ENCODE data around the gene ADAM10. TPM values are rescaled to one million over a fixed set of nuclear protein-coding genes. Genes with fewer than 3 reads are reported as not detected.

The ADAM10 gene
- total and polyA plus RNA-seq, 8 donors, result 5.8 to 159 (median 17.2) TPM

- TF ChIP-seq CTCF (IDR thresholded peaks at IDR 0.05), result no peak
- no peak for TF ChIP-seq POLR2A (IDR thresholded peaks at IDR 0.05)
- TF ChIP-seq EP300 (IDR thresholded peaks at IDR 0.05), result no peak
- TF ChIP-seq POLR2AphosphoS5 (IDR thresholded peaks at IDR 0.05), result no peak
- intact Hi-C loops (cut with DNase I; ENCODE audit: low total_unique reads), result no loop called here
- H3K36me3 ChIP-seq, result no peaks in the 10 kb centered on the region
- no peak overlapping the region for H3K4me3 ChIP-seq
- H3K4me1 ChIP-seq, result peaks cover 0 to 34% (median 21%) of the 10 kb centered on the region in 4 donors
- no peaks in the 10 kb centered on the region for H3K27me3 ChIP-seq
- H3K27ac ChIP-seq, result peak overlapping the region in 2 of 5 donors; percentile 48 to 73
- WGBS, 5 donors, result 80 to 87% (median 85%) methylated on average over 10 of the region's 10 CpGs
- H3K9me3 ChIP-seq, result no peaks in the 10 kb centered on the region
- peak in 1 of 2 donors; percentile 14 for DNase-seq
Observed at GRCh38 chr15:58551084-58551763, 198.3 kb downstream of the ADAM10 start.

GRCh38 chr15:58549785-58550074 is 199.8 kb downstream of the ADAM10 start:
- intact Hi-C loops (cut with DNase I; ENCODE audit: low total_unique reads), result no loop called here
- H3K27me3 ChIP-seq, result no peaks in the 10 kb centered on the region
- no peaks in the 10 kb centered on the region for H3K36me3 ChIP-seq
- no peaks in the 10 kb centered on the region for H3K9me3 ChIP-seq
- WGBS, 5 donors, result 75 to 93% (median 92%) methylated on average over 6 to 7 of the region's 7 CpGs
- TF ChIP-seq CTCF (IDR thresholded peaks at IDR 0.05), result no peak
- TF ChIP-seq POLR2AphosphoS5 (IDR thresholded peaks at IDR 0.05), result no peak
- peaks cover 0 to 29% (median 21%) of the 10 kb centered on the region in 4 donors for H3K4me1 ChIP-seq
- no peak overlapping the region for H3K4me3 ChIP-seq
- peak in 1 of 2 donors; percentile 7 for DNase-seq
- peak overlapping the region in 2 of 5 donors; percentile 27 to 45 for H3K27ac ChIP-seq

- Histone ChIP-seq H3K4me3 (no peak overlapping the region), H3K27me3 (no peaks in the 10 kb centered on the region), H3K9me3 (no peaks in the 10 kb centered on the region), H3K36me3 (no peaks in the 10 kb centered on the region), H3K4me1 (peaks cover 0 to 29% (median 21%) of the 10 kb centered on the region in 4 donors), H3K27ac (peak overlapping the region in 3 of 5 donors; percentile 5 to 45 (median 27))
- TF ChIP-seq CTCF (IDR thresholded peaks at IDR 0.05) (no peak), POLR2AphosphoS5 (IDR thresholded peaks at IDR 0.05) (peak; percentile 13 to 66 (median 55)), EP300 (IDR thresholded peaks at IDR 0.05) (no peak), POLR2A (IDR thresholded peaks at IDR 0.05) (no peak)
- intact Hi-C loops (cut with DNase I; ENCODE audit: low total_unique reads), result no loop called here
- DNase-seq, result peak; percentile 20 to 69
- 69 to 80% (median 73%) methylated on average over 12 of the region's 12 CpGs for WGBS, 5 donors
Observed at GRCh38 chr15:58549013-58549784, 200.3 kb downstream of the ADAM10 start.

- TF ChIP-seq POLR2AphosphoS5 (IDR thresholded peaks at IDR 0.05) (no peak), POLR2A (IDR thresholded peaks at IDR 0.05) (no peak), CTCF (IDR thresholded peaks at IDR 0.05) (no peak), EP300 (IDR thresholded peaks at IDR 0.05) (no peak)
- H3K36me3 ChIP-seq, result no peaks in the 10 kb centered on the region
- H3K27me3 ChIP-seq, result no peaks in the 10 kb centered on the region
- intact Hi-C loops (cut with DNase I; ENCODE audit: low total_unique reads), result no loop called here
- DNase-seq, result peak in 1 of 2 donors; percentile 11
- H3K27ac ChIP-seq, result peak overlapping the region in 2 of 5 donors; percentile 5 to 45
- peaks cover 0 to 29% (median 21%) of the 10 kb centered on the region in 4 donors for H3K4me1 ChIP-seq
- 89 to 93% (median 91%) methylated on average over 20 to 26 of the region's 26 CpGs for WGBS, 5 donors
- no peak overlapping the region for H3K4me3 ChIP-seq
- H3K9me3 ChIP-seq, result no peaks in the 10 kb centered on the region
Observed at GRCh38 chr15:58548308-58549012, 201.0 kb downstream of the ADAM10 start.

Measured in stomach (tissue), 9 donors.